Upper lobe of right lung (tissue), 1 donor: ENCODE data around the gene GNG4. TPM values are rescaled to one million over a fixed set of nuclear protein-coding genes. Genes with fewer than 3 reads are reported as not detected.

Experiments
- ATAC-seq: fragments of 200-7000 bp; cut with Tn5 transposase; one replicate; pipeline ENCODE4 v1.9.1; 2020; ENCODE audit warnings: mild to moderate bottlenecking, moderate library complexity
- DNase-seq: peaks from one replicate; pipeline ENCODE4 v3.0.0-alpha.2; 2020
- H3K27ac ChIP-seq: fragments of 200-600 bp; one replicate; pipeline ENCODE4 v1.8.0; 2022
- H3K27me3 ChIP-seq: fragments of 200-600 bp; one replicate; pipeline ENCODE4 v1.8.0; 2022; ENCODE audit warnings: mild to moderate bottlenecking
- H3K36me3 ChIP-seq: fragments of 200-600 bp; one replicate; pipeline ENCODE4 v1.8.0; 2022
- H3K4me1 ChIP-seq: fragments of 200-600 bp; one replicate; pipeline ENCODE4 v1.8.0; 2022
- H3K4me3 ChIP-seq: fragments of 200-600 bp; one replicate; pipeline ENCODE4 v1.8.0; 2022; ENCODE audit warnings: mild to moderate bottlenecking
- H3K9me3 ChIP-seq: fragments of 200-600 bp; one replicate; pipeline ENCODE4 v1.8.0; 2022
- CTCF ChIP-seq: fragments of 200-600 bp; IDR thresholded peaks from one replicate; pipeline ENCODE4 v1.8.0; 2022; ENCODE audit warnings: antibody characterized with exemption
- intact Hi-C: fragments of 100-400 bp; cut with DNase I; formaldehyde crosslinking; loops from one replicate; pipeline ENCODE4 v1.11.0; 2022
- total RNA-seq: library from RNA; stranded (reverse); fragmentation: NEBNext Ultra II Directional; extraction: Animal tissue kit (Norgen Biotek cat#: 25700); gene quantifications from one replicate; pipeline ENCODE4 v1.2.1, GENCODE V29; 2021
- donor health status: DM: no; HTN: yes; CAD: no; lungs with severe emphysema.

The GNG4 gene
- total RNA-seq, 1 donor from 2014 or later, result not detected

- H3K4me3 ChIP-seq, result no peak overlapping the region
- H3K27me3 ChIP-seq, result no peaks in the 10 kb centered on the region
- no peak overlapping the region for H3K27ac ChIP-seq
- no peak for ATAC-seq
- intact Hi-C loops, result no loop called here
- DNase-seq, result no peak
- H3K4me1 ChIP-seq, result peaks cover 6% of the 10 kb centered on the region
- H3K9me3 ChIP-seq, result no peaks in the 10 kb centered on the region
- no peak for TF ChIP-seq CTCF
- no peaks in the 10 kb centered on the region for H3K36me3 ChIP-seq
These were observed 142.0 kb downstream of the GNG4 start for GRCh38 chr1:235507623-235508022.

GRCh38 chr1:235504494-235505222 lies 144.9 kb downstream of the GNG4 start:
- Histone ChIP-seq H3K4me1 (peaks cover 12% of the 10 kb centered on the region), H3K27ac (peak overlapping the region; percentile 96), H3K27me3 (no peaks in the 10 kb centered on the region), H3K36me3 (no peaks in the 10 kb centered on the region), H3K4me3 (peak overlapping the region; percentile 70), H3K9me3 (no peaks in the 10 kb centered on the region)
- intact Hi-C loops, result no loop called here
- TF ChIP-seq CTCF, result peak; percentile 91
- DNase-seq, result peak; percentile 100
- peak; percentile 95 for ATAC-seq

- TF ChIP-seq CTCF, result no peak
- Histone ChIP-seq H3K36me3 (no peaks in the 10 kb centered on the region), H3K4me3 (peak within 1 kb of the TSS; percentile 70), H3K27ac (peak within 1 kb of the TSS; percentile 96), H3K9me3 (no peaks in the 10 kb centered on the region), H3K4me1 (peaks cover 12% of the 10 kb centered on the region), H3K27me3 (no peaks in the 10 kb centered on the region)
- intact Hi-C loops, result no loop called here
- ATAC-seq (peak; percentile 68), DNase-seq (no peak)
These were observed 145.5 kb downstream of the GNG4 start, which contains the start of gene B3GALNT2 for GRCh38 chr1:235504122-235504493. B3GALNT2 (minus strand) TSS chr1:235504452; CDS start chr1:235504252, 200 bp downstream.

- H3K36me3 ChIP-seq, result no peaks in the 10 kb centered on the region
- no peaks in the 10 kb centered on the region for H3K9me3 ChIP-seq
- H3K27me3 ChIP-seq, result no peaks in the 10 kb centered on the region
- peaks cover 12% of the 10 kb centered on the region for H3K4me1 ChIP-seq
- peak overlapping the region; percentile 70 for H3K4me3 ChIP-seq
- peak; percentile 6 for ATAC-seq
- intact Hi-C loops, result no loop called here
- DNase-seq, result peak; percentile 82
- TF ChIP-seq CTCF, result no peak
- H3K27ac ChIP-seq, result peak overlapping the region; percentile 96
These were observed 146.0 kb downstream of the GNG4 start for GRCh38 chr1:235503403-235504121.

GRCh38 chr1:235502601-235503402 lies 146.8 kb downstream of the GNG4 start:
- Histone ChIP-seq H3K4me1 (peaks cover 12% of the 10 kb centered on the region), H3K4me3 (peak overlapping the region; percentile 70), H3K27ac (peak overlapping the region; percentile 96), H3K27me3 (no peaks in the 10 kb centered on the region), H3K9me3 (no peaks in the 10 kb centered on the region), H3K36me3 (no peaks in the 10 kb centered on the region)
- intact Hi-C loops, result no loop called here
- no peak for DNase-seq
- no peak for TF ChIP-seq CTCF
- no peak for ATAC-seq
